ENCODE data around the gene RHOT2.
A peak's percentile ranks its signal among the peaks of the same experiment; 100 is the strongest.

RHOT2 gene

GRCh38 chr16:647173-647902, 20.6 kb upstream of the RHOT2 start:
- no peak for DNase-seq (ENCODE audit: low read depth)

GRCh38 chr16:648071-648780, 19.7 kb upstream of the RHOT2 start:
- DNase-seq (ENCODE audit: low read depth) = no peak

GRCh38 chr16:648781-649589, 18.9 kb upstream of the RHOT2 start, which contains the start of gene WDR90:
WDR90 (plus strand) TSS chr16:649365; CDS start chr16:649417, 52 bp downstream.
- peak; percentile 89 for DNase-seq (ENCODE audit: low read depth)

GRCh38 chr16:649631-650030, 18.3 kb upstream of the RHOT2 start:
- no peak for DNase-seq (ENCODE audit: low read depth)

GRCh38 chr16:651844-652243, 16.1 kb upstream of the RHOT2 start:
- no peak for DNase-seq (ENCODE audit: low read depth)

- DNase-seq (ENCODE audit: low read depth) = no peak
These were observed 15.3 kb upstream of the RHOT2 start for GRCh38 chr16:652454-653305.

GRCh38 chr16:654034-654433, 13.9 kb upstream of the RHOT2 start:
- no peak for DNase-seq (ENCODE audit: low read depth)

GRCh38 chr16:657487-657886, 10.4 kb upstream of the RHOT2 start:
- DNase-seq (ENCODE audit: low read depth) = no peak

GRCh38 chr16:658679-659571, 9.0 kb upstream of the RHOT2 start:
- DNase-seq (ENCODE audit: low read depth) = no peak

- DNase-seq (ENCODE audit: low read depth) = no peak
These were observed 8.3 kb upstream of the RHOT2 start for GRCh38 chr16:659618-660017.

GRCh38 chr16:660132-660458, 7.8 kb upstream of the RHOT2 start:
- DNase-seq (ENCODE audit: low read depth) = no peak

GRCh38 chr16:660459-661183, 7.3 kb upstream of the RHOT2 start:
- DNase-seq (ENCODE audit: low read depth) = peak; percentile 52

GRCh38 chr16:661184-661821, 6.6 kb upstream of the RHOT2 start:
- DNase-seq (ENCODE audit: low read depth) = no peak

- no peak for DNase-seq (ENCODE audit: low read depth)
These were observed 5.8 kb upstream of the RHOT2 start for GRCh38 chr16:662095-662494.

- no peak for DNase-seq (ENCODE audit: low read depth)
These were observed 5.3 kb upstream of the RHOT2 start for GRCh38 chr16:662597-662996.

GRCh38 chr16:666572-666971, 1.4 kb upstream of the RHOT2 start:
- no peak for DNase-seq (ENCODE audit: low read depth)

GRCh38 chr16:667113-667779, 686 bp upstream of the RHOT2 start:
- DNase-seq (ENCODE audit: low read depth) = no peak

- no peak for DNase-seq (ENCODE audit: low read depth)
These were observed 713 bp downstream of the RHOT2 start for GRCh38 chr16:668519-669171.

- no peak for DNase-seq (ENCODE audit: low read depth)
These were observed 1.7 kb downstream of the RHOT2 start for GRCh38 chr16:669666-670065.

Data from activated T-cell treated with anti-CD3 and anti-CD28 coated beads for 1 hour (primary cell).